ENCODE data around the gene CPOX.

Gene CPOX

DNA sequence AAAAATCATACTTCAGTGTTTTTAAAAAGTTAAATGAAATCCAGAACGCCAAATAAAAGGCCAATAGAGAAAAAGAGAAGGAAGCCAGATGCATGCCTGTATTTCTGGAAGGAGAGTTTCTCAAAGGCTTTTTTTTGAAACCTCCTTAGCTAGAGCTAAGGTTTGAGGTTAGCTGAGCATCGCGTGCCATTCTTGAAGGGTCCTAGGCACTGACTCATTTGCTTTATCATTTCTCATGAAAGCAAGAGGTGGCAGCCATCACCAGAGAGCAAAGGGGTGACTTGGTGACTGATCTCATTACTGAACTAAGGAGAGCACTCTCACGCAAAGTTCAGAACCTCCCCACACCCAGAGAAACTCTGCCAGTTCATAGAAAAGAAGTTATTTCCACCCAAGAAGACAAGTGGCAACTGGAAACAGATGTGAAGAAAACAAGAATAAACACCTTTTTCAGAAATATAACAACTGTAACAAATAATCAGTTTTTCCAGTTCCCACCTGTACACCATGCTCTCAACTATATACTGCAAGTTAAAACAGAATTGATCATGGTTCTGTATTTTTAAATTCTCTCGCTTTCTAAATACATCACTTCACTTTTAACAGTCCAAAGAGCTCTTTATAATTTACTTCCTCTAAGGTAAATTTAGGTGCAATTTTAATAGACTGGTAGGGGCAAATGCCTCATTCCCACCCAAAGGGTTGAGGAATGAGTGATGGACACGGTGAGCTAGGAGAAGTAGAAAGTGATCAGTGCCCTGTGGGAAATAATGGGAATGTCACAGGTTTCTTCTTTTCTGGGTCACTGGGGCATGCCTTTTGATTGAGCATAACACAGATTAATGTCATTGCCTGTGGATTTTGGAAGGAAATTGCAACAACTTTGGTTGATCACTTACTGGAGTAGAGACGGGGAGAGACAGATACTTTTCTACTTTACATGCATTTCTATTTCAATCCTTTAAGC, 37.0 kb downstream of the CPOX start:
- H3K4me3 ChIP-seq (ENCODE audit: low read length): no peak overlapping the region
- DNase-seq (ENCODE audit: low read depth): no peak
- TF ChIP-seq, protein P1, sequence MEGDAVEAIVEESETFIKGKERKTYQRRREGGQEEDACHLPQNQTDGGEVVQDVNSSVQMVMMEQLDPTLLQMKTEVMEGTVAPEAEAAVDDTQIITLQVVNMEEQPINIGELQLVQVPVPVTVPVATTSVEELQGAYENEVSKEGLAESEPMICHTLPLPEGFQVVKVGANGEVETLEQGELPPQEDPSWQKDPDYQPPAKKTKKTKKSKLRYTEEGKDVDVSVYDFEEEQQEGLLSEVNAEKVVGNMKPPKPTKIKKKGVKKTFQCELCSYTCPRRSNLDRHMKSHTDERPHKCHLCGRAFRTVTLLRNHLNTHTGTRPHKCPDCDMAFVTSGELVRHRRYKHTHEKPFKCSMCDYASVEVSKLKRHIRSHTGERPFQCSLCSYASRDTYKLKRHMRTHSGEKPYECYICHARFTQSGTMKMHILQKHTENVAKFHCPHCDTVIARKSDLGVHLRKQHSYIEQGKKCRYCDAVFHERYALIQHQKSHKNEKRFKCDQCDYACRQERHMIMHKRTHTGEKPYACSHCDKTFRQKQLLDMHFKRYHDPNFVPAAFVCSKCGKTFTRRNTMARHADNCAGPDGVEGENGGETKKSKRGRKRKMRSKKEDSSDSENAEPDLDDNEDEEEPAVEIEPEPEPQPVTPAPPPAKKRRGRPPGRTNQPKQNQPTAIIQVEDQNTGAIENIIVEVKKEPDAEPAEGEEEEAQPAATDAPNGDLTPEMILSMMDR (IDR thresholded peaks at IDR 0.05; ENCODE audit: insufficient read depth, low read depth, low read length, missing control alignments): no peak

DNA sequence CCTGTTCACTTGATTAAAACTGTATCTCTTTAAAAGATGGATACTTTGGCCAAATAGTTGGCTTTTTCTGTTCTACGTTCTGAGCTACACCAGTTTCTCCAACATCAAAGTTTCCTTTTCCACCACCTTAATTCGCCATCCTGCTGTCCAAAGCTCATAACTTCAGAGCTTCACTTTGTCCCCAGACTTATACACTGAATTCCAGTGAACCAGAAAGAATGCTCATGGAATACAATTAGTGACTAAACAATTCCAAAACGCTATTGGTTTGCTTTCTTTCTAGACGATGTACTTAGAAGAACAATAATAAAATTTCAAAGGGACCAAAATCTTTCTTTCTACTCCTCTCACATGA, 38.4 kb downstream of the CPOX start:
- TF ChIP-seq, protein P1 (IDR thresholded peaks at IDR 0.05; ENCODE audit: insufficient read depth, low read depth, low read length, missing control alignments): no peak
- no peak overlapping the region for H3K4me3 ChIP-seq (ENCODE audit: low read length)
- no peak for DNase-seq (ENCODE audit: low read depth)

DNA sequence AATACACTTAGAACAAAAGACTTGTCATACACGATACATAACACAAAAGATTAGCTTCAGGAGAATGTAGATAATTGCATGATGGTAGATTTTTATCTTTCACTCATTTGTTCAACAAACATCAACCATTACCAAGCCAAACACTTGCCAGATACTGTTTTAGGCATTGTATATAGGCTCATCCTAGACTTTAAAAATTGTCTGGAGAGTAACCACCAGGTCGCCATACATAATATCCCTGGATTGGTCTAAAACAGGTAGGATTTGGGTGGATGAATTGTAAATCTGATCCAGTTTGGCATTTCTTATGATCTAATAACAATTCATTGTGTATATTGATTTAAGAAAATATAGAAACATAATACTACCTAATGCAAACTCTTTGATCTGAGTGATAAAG, 38.8 kb downstream of the CPOX start:
- no peak overlapping the region for H3K4me3 ChIP-seq (ENCODE audit: low read length)
- no peak for DNase-seq (ENCODE audit: low read depth)
- TF ChIP-seq, protein P1 (IDR thresholded peaks at IDR 0.05; ENCODE audit: insufficient read depth, low read depth, low read length, missing control alignments): no peak

DNA sequence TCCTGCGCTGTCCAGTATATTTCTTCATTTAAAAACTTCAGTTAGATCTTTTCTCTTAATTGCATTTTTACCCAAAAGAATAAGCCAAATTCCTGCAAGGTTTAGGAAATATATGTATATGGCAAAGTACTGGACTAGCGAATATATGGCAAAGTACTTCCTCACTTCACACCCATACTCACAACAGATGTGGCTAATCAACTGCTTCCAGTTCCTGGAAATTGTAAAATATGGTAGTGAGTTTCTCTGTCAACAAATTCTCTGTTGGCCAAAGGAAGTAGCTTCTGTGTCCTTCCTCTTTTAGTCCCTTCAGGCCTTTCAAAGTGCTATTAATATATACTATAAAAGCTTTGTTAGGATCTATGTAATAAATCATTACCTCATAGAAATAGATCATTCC, 39.7 kb downstream of the CPOX start:
- no peak overlapping the region for H3K4me3 ChIP-seq (ENCODE audit: low read length)
- DNase-seq (ENCODE audit: low read depth): no peak
- TF ChIP-seq, protein P1 (IDR thresholded peaks at IDR 0.05; ENCODE audit: insufficient read depth, low read depth, low read length, missing control alignments): no peak

GRCh38 chr3:98553021-98553563, 40.3 kb downstream of the CPOX start:
- DNase-seq (ENCODE audit: low read depth): no peak
- TF ChIP-seq, protein P1 (IDR thresholded peaks at IDR 0.05; ENCODE audit: insufficient read depth, low read depth, low read length, missing control alignments): no peak
- no peak overlapping the region for H3K4me3 ChIP-seq (ENCODE audit: low read length)

- no peak overlapping the region for H3K4me3 ChIP-seq (ENCODE audit: low read length)
- TF ChIP-seq, protein P1 (IDR thresholded peaks at IDR 0.05; ENCODE audit: insufficient read depth, low read depth, low read length, missing control alignments): no peak
- DNase-seq (ENCODE audit: low read depth): no peak
These were observed 41.0 kb downstream of the CPOX start for GRCh38 chr3:98552232-98553020.
